ENCODE data around the gene KLHDC4. TPM values are rescaled to one million over a fixed set of nuclear protein-coding genes. Genes with fewer than 3 reads are reported as not detected.
"Not testable (repeated sequence)": the region's sequence is repeated elsewhere in the genome, so short reads cannot be mapped to it uniquely, and the experiment has no call there.

KLHDC4 gene
- total RNA-seq, 1 donor: 33.4 TPM

- Histone ChIP-seq H3K9me3 (ENCODE audit: low read depth, low read length) (no peaks in the 10 kb centered on the region), H3K27me3 (ENCODE audit: insufficient read depth, low read length) (no peaks in the 10 kb centered on the region), H3K4me3 (ENCODE audit: low read length) (no peak overlapping the region), H3K4me1 (ENCODE audit: insufficient read depth, low read length) (peaks cover 5% of the 10 kb centered on the region)
Measured at GRCh38 chr16:87792205-87792565, 26.4 kb upstream of the KLHDC4 start.

GRCh38 chr16:87791295-87792204 lies 25.8 kb upstream of the KLHDC4 start:
- Histone ChIP-seq H3K9me3 (ENCODE audit: low read depth, low read length) (no peaks in the 10 kb centered on the region), H3K4me3 (ENCODE audit: low read length) (no peak overlapping the region), H3K27me3 (ENCODE audit: insufficient read depth, low read length) (no peaks in the 10 kb centered on the region), H3K4me1 (ENCODE audit: insufficient read depth, low read length) (peaks cover 5% of the 10 kb centered on the region)

GRCh38 chr16:87790292-87791100 lies 24.7 kb upstream of the KLHDC4 start:
- Histone ChIP-seq H3K27me3 (ENCODE audit: insufficient read depth, low read length) (no peaks in the 10 kb centered on the region), H3K9me3 (ENCODE audit: low read depth, low read length) (no peaks in the 10 kb centered on the region), H3K4me3 (ENCODE audit: low read length) (no peak overlapping the region), H3K4me1 (ENCODE audit: insufficient read depth, low read length) (peaks cover 5% of the 10 kb centered on the region)

- peaks cover 5% of the 10 kb centered on the region for H3K4me1 ChIP-seq (ENCODE audit: insufficient read depth, low read length)
- H3K4me3 ChIP-seq (ENCODE audit: low read length): no peak overlapping the region
- H3K27me3 ChIP-seq (ENCODE audit: insufficient read depth, low read length): no peaks in the 10 kb centered on the region
- no peaks in the 10 kb centered on the region for H3K9me3 ChIP-seq (ENCODE audit: low read depth, low read length)
Measured at GRCh38 chr16:87789437-87790291, 23.9 kb upstream of the KLHDC4 start.

- not testable (repeated sequence) for H3K27me3 ChIP-seq (ENCODE audit: insufficient read depth, low read length); H3K9me3 ChIP-seq (ENCODE audit: low read depth, low read length); H3K4me3 ChIP-seq (ENCODE audit: low read length); H3K4me1 ChIP-seq (ENCODE audit: insufficient read depth, low read length)
Measured at GRCh38 chr16:87788730-87789436, 23.1 kb upstream of the KLHDC4 start.

DNA sequence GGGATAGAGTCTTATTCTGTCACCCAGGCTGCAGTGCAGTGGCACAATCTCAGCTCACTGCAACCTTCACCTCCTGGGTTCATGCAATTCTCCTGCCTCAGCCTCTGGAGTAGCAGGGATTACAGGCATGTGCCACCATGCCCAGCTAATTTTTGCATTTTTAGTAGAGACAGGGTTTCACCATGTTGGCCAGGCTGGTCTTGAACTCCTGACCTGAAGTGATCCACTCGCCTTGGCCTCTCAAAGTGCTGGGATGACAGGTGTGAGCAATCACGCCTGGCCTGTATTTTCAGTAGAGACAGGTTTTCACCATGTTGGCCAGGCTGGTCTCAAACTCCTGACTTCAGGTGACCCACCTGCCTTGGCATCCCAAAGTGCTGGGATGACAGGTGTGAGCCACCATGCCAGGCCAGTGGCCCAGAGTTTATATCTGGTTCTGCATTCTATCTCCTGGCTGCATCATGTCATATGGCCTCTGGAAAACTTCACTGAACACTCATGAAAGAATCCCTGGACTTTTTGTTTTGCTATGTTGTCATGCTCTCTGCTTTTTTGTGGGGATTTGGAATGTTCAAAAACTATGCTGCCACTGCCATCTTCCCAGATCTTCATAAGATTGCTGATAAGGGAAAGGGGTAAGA lies 21.8 kb upstream of the KLHDC4 start:
- not testable (repeated sequence) for H3K9me3 ChIP-seq (ENCODE audit: low read depth, low read length); H3K4me3 ChIP-seq (ENCODE audit: low read length); H3K4me1 ChIP-seq (ENCODE audit: insufficient read depth, low read length); H3K27me3 ChIP-seq (ENCODE audit: insufficient read depth, low read length)

- Histone ChIP-seq H3K9me3 (ENCODE audit: low read depth, low read length) (no peaks in the 10 kb centered on the region), H3K27me3 (ENCODE audit: insufficient read depth, low read length) (no peaks in the 10 kb centered on the region), H3K4me3 (ENCODE audit: low read length) (no peak overlapping the region), H3K4me1 (ENCODE audit: insufficient read depth, low read length) (peaks cover 17% of the 10 kb centered on the region)
Measured at GRCh38 chr16:87784812-87785211, 19.0 kb upstream of the KLHDC4 start.

DNA sequence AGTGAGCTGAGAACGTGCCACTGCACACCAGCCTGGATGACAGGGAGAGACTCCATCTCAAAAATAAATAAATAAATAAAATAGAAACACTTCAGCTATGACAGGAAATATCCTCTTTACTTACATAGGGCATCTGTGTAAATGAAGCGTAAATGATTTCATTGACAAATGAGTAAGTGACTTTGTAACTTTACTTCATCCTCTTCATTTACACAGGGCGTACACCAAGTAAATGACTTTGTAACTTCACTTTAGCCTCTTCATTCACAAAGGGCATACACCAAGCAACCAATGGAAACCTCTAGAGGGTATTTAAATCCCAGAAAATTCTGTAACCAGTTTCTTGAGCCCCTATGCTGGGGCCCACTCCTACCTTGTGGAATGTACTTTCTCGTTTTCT lies 16.2 kb upstream of the KLHDC4 start:
- Histone ChIP-seq H3K9me3 (ENCODE audit: low read depth, low read length) (no peaks in the 10 kb centered on the region), H3K4me1 (ENCODE audit: insufficient read depth, low read length) (peaks cover 43% of the 10 kb centered on the region), H3K4me3 (ENCODE audit: low read length) (no peak overlapping the region), H3K27me3 (ENCODE audit: insufficient read depth, low read length) (no peaks in the 10 kb centered on the region)

GRCh38 chr16:87780385-87780989 lies 14.7 kb upstream of the KLHDC4 start:
- Histone ChIP-seq H3K9me3 (ENCODE audit: low read depth, low read length) (no peaks in the 10 kb centered on the region), H3K4me3 (ENCODE audit: low read length) (no peak overlapping the region), H3K4me1 (ENCODE audit: insufficient read depth, low read length) (peaks cover 43% of the 10 kb centered on the region), H3K27me3 (ENCODE audit: insufficient read depth, low read length) (no peaks in the 10 kb centered on the region)

GRCh38 chr16:87778830-87779579 lies 13.2 kb upstream of the KLHDC4 start:
- Histone ChIP-seq H3K9me3 (ENCODE audit: low read depth, low read length) (no peaks in the 10 kb centered on the region), H3K4me1 (ENCODE audit: insufficient read depth, low read length) (peaks cover 43% of the 10 kb centered on the region), H3K4me3 (ENCODE audit: low read length) (no peak overlapping the region), H3K27me3 (ENCODE audit: insufficient read depth, low read length) (no peaks in the 10 kb centered on the region)

GRCh38 chr16:87778476-87778829 lies 12.7 kb upstream of the KLHDC4 start:
- H3K4me3 ChIP-seq (ENCODE audit: low read length): no peak overlapping the region
- no peaks in the 10 kb centered on the region for H3K27me3 ChIP-seq (ENCODE audit: insufficient read depth, low read length)
- peaks cover 43% of the 10 kb centered on the region for H3K4me1 ChIP-seq (ENCODE audit: insufficient read depth, low read length)
- no peaks in the 10 kb centered on the region for H3K9me3 ChIP-seq (ENCODE audit: low read depth, low read length)

DNA sequence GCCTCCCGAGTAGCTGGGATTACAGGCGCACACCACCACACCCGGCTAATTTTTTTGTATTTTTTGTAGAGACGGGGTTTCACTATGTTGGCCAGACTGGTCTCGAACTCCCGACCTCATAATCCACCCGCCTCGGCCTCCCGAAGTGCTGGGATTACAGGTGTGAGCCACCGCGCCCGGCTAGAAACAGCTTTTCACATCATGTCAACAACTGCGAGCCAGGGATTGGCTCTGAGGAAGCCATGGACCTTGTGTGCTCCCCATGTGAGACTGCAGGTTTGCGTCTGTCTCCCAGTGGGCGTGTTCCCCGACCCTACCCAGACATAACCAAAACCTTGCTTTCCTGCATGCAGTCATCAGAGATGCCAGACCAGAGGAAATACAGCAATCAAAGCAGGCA lies 8.1 kb upstream of the KLHDC4 start:
- H3K4me3 ChIP-seq (ENCODE audit: low read length); H3K27me3 ChIP-seq (ENCODE audit: insufficient read depth, low read length); H3K9me3 ChIP-seq (ENCODE audit: low read depth, low read length): not testable (repeated sequence)
- peaks cover 16% of the 10 kb centered on the region for H3K4me1 ChIP-seq (ENCODE audit: insufficient read depth, low read length)

- H3K9me3 ChIP-seq (ENCODE audit: low read depth, low read length); H3K27me3 ChIP-seq (ENCODE audit: insufficient read depth, low read length); H3K4me3 ChIP-seq (ENCODE audit: low read length): not testable (repeated sequence)
- peaks cover 36% of the 10 kb centered on the region for H3K4me1 ChIP-seq (ENCODE audit: insufficient read depth, low read length)
Measured at GRCh38 chr16:87767456-87767855, 1.7 kb upstream of the KLHDC4 start.
